SK-N-SH (cell line): ENCODE results near the gene HINT2. TPM values are rescaled to one million over a fixed set of nuclear protein-coding genes. Genes with fewer than 3 reads are reported as not detected.

Experiments used
- CTCF ChIA-PET: fragments of 300-600, 350-600 bp; formaldehyde crosslinking; extraction: SDS; loops from one replicate; lab custom pipeline; 2021; lab: Yijun Ruan, JAX
- POLR2A ChIA-PET: fragments of 350-600 bp; sonication (Branson Sonifier 250); formaldehyde crosslinking; extraction: SDS; loops from one replicate; lab custom pipeline; 2020; ENCODE audit warnings: antibody characterized with exemption, inconsistent platforms; lab: Yijun Ruan, JAX
- DNase-seq: peaks from one replicate; pipeline ENCODE4 v3.0.0; 2012
- H2AFZ ChIP-seq: fragments of 200-600 bp; sonication (generic); 2 replicates; pipeline ENCODE4 v1.8.1; 2016; ENCODE audit warnings: antibody characterized with exemption, mild to moderate bottlenecking, low read depth
- H3F3A ChIP-seq: fragments of 200-600 bp; sonication (generic); replicated peaks from 2 replicates; pipeline ENCODE3; 2016; ENCODE audit warnings: antibody characterized with exemption, mild to moderate bottlenecking; ENCODE audit not compliant: insufficient read depth
- H3K27ac ChIP-seq, 2 experiments: fragments of 200-500 bp in 1 of 2; fragments of 200-600 bp in 1 of 2; sonication (Bioruptor generic) in 1 of 2; sonication (generic), shearing (Covaris generic) in 1 of 2; 2 replicates each; pipeline versions ENCODE4 v1.5.1 to v1.6.1; 2014 to 2016; ENCODE audit warnings: low read depth in 2 of 2, inconsistent platforms in 1 of 2, low read length in 1 of 2, mild to moderate bottlenecking in 1 of 2, mixed read lengths in 1 of 2
- H3K27me3 ChIP-seq: fragments of 200-600 bp; sonication (generic), shearing (Covaris generic); 2 replicates; pipeline ENCODE4 v1.6.1; 2016; ENCODE audit warnings: mixed run types; ENCODE audit not compliant: insufficient read depth
- H3K36me3 ChIP-seq, 2 experiments: fragments of 200-500 bp in 1 of 2; fragments of 200-600 bp in 1 of 2; sonication (Bioruptor generic) in 1 of 2; sonication (generic) in 1 of 2; replicated peaks in 1 of 2; 2 replicates each; pipeline versions ENCODE3 to v1.5.1; 2014 to 2016; ENCODE audit warnings: low read length in 1 of 2, mild to moderate bottlenecking in 1 of 2; ENCODE audit not compliant: insufficient read depth in 2 of 2, control insufficient read depth in 1 of 2
- H3K4me1 ChIP-seq, 2 experiments: fragments of 200-500 bp in 1 of 2; fragments of 200-600 bp in 1 of 2; sonication (Bioruptor generic) in 1 of 2; sonication (generic), shearing (Covaris generic) in 1 of 2; 2 replicates each; pipeline versions ENCODE4 v1.5.1 to v1.6.1; 2014 to 2016; ENCODE audit warnings: low read depth in 1 of 2, low read length in 1 of 2, mixed run types in 1 of 2; ENCODE audit not compliant: insufficient read depth in 2 of 2, control insufficient read depth in 1 of 2
- H3K4me2 ChIP-seq: fragments of 200-600 bp; sonication (generic), shearing (Covaris generic); 2 replicates; pipeline ENCODE4 v1.6.1; 2017; ENCODE audit warnings: mixed run types
- H3K4me3 ChIP-seq, 2 experiments: fragments of 200-500 bp in 1 of 2; fragments of 200-600 bp in 1 of 2; sonication (Bioruptor generic) in 1 of 2; sonication (generic), shearing (Covaris generic) in 1 of 2; 2 replicates each; pipeline versions ENCODE4 v1.5.1 to v1.8.1; 2014 to 2016; ENCODE audit warnings: low read depth in 2 of 2, inconsistent platforms in 1 of 2, low read length in 1 of 2, mild to moderate bottlenecking in 1 of 2, mixed read lengths in 1 of 2, moderate library complexity in 1 of 2
- H3K79me2 ChIP-seq: fragments of 200-600 bp; sonication (generic); 2 replicates; pipeline ENCODE4 v1.8.1; 2017; ENCODE audit warnings: mild to moderate bottlenecking; ENCODE audit not compliant: insufficient read depth
- H3K9ac ChIP-seq: fragments of 200-600 bp; sonication (generic); 2 replicates; pipeline ENCODE4 v1.6.1; 2017; ENCODE audit warnings: mixed run types
- H3K9me2 ChIP-seq: fragments of 200-600 bp; sonication (generic); 2 replicates; pipeline ENCODE4 v1.6.1; 2017; ENCODE audit warnings: mixed run types
- H3K9me3 ChIP-seq: fragments of 200-600 bp; sonication (generic); 2 replicates; pipeline ENCODE4 v1.6.1; 2017; ENCODE audit warnings: mixed run types, mild to moderate bottlenecking, moderate library complexity
- H4K20me1 ChIP-seq: fragments of 200-600 bp; sonication (generic); 2 replicates; pipeline ENCODE4 v1.6.1; 2017; ENCODE audit warnings: mild to moderate bottlenecking, mixed run types; ENCODE audit not compliant: insufficient read depth
- CHD2 ChIP-seq: fragments of 150-350 bp; IDR thresholded peaks from 2 replicates; pipeline ENCODE4 v1.6.1; 2018; ENCODE audit warnings: low read length; ENCODE audit not compliant: partially characterized antibody
- FOXJ3 ChIP-seq: sonication (generic); formaldehyde crosslinking; IDR thresholded peaks from 2 replicates; pipeline ENCODE4 v1.5.1; 2020; ENCODE audit warnings: mild to moderate bottlenecking, missing genetic modification reagents
- FOXM1 ChIP-seq: IDR thresholded peaks from 2 replicates; pipeline ENCODE4 v1.4.0; 2012; ENCODE audit warnings: low read depth, mild to moderate bottlenecking
- GATA2 ChIP-seq: sonication (generic); formaldehyde crosslinking; IDR thresholded peaks from 2 replicates; pipeline ENCODE4 v1.5.0; 2020; ENCODE audit warnings: mild to moderate bottlenecking, missing genetic modification reagents
- NRF1 ChIP-seq: IDR thresholded peaks from 2 replicates; pipeline ENCODE4 v1.6.1; 2012; ENCODE audit warnings: low read depth, mild to moderate bottlenecking, low read length
- RAD21 ChIP-seq: IDR thresholded peaks from 2 replicates; pipeline ENCODE4 v1.6.1; 2012; ENCODE audit warnings: mild to moderate bottlenecking, low read length
- RCOR1 ChIP-seq: fragments of 150-350 bp; IDR thresholded peaks from 2 replicates; pipeline ENCODE4 v1.6.1; 2017; ENCODE audit warnings: antibody characterized with exemption, low read length
- RFX5 ChIP-seq: IDR thresholded peaks from 2 replicates; pipeline ENCODE4 v1.6.1; 2012; ENCODE audit warnings: mild to moderate bottlenecking, improper control_type of control experiment, low read length
- SIN3A ChIP-seq: IDR thresholded peaks from 2 replicates; pipeline ENCODE4 v1.6.1; 2012; ENCODE audit warnings: low read depth, mild to moderate bottlenecking, low read length, moderate library complexity, borderline replicate concordance
- SMC3 ChIP-seq: IDR thresholded peaks from 2 replicates; pipeline ENCODE4 v1.6.1; 2012; ENCODE audit warnings: low read depth, low read length, improper control_type of control experiment
- TEAD4 ChIP-seq: IDR thresholded peaks from 2 replicates; pipeline ENCODE4 v1.4.0; 2012; ENCODE audit warnings: mild to moderate bottlenecking, borderline replicate concordance; ENCODE audit not compliant: insufficient read depth
- USF1 ChIP-seq: IDR thresholded peaks from 2 replicates; pipeline ENCODE4 v1.4.0; 2012; ENCODE audit warnings: low read depth, borderline replicate concordance
- YY1 ChIP-seq: IDR thresholded peaks from 2 replicates; pipeline ENCODE4 v1.4.0; 2012; ENCODE audit warnings: low read depth, mild to moderate bottlenecking
- ZBTB33 ChIP-seq: IDR thresholded peaks from 2 replicates; pipeline ENCODE4 v1.4.0; 2012; ENCODE audit warnings: low read depth, borderline replicate concordance
- WGBS: methylation state at CpG from one replicate; pipeline ENCODE4 v1.1.6; 2017; ENCODE audit warnings: low lambda C conversion rate; 5-methylcytosine and 5-hydroxymethylcytosine counted together
- polyA plus RNA-seq, 3 experiments: library from polyadenylated mRNA; depleted of rRNA; stranded (reverse); fragments of >200 nt; gene quantifications; 2 replicates each; pipeline ENCODE4 v1.2.3, GENCODE V29; 2012
- TF ChIP-seq, protein P1 (sequence below): fragments of 150-350 bp; IDR thresholded peaks from 2 replicates; pipeline ENCODE4 v1.6.1; 2017; ENCODE audit warnings: antibody characterized with exemption, low read length, low read depth, borderline replicate concordance
- TF ChIP-seq, protein P2 (sequence below): IDR thresholded peaks from 2 replicates; pipeline ENCODE4 v1.4.0; 2012; ENCODE audit warnings: low read depth
- TF ChIP-seq, protein P3 (sequence below): IDR thresholded peaks from 2 replicates; pipeline ENCODE4; 2012

The HINT2 gene
- polyA plus RNA-seq, 1 of the 3 experiments (the other 2 are of a cell fraction), result 57.2 TPM

GRCh38 chr9:35845824-35846771 lies 31.3 kb upstream of the HINT2 start:
- H4K20me1 ChIP-seq, result no peaks in the 10 kb centered on the region
- no peaks in the 10 kb centered on the region for H3K9me2 ChIP-seq
- ChIA-PET POLR2A (no interaction called here), CTCF (interaction anchor here (0.8 to 1.9 kb wide), 7 partner anchors 11 to 56 kb away, joined by 3 to 8 read pairs (median 5); no protein-coding TSS in a partner anchor)
- H3F3A ChIP-seq, result peaks cover 16% of the 10 kb centered on the region
- H3K4me2 ChIP-seq, result no peak overlapping the region
- peaks cover 0 to 6% of the 10 kb centered on the region in 2 experiments for H3K36me3 ChIP-seq
- 91% methylated on average over 30 of the region's 53 CpGs for WGBS
- no peak overlapping the region for H3K9ac ChIP-seq
- TF ChIP-seq ZBTB33, result no peak
- no peak for TF ChIP-seq SIN3A
- TF ChIP-seq, protein P1, sequence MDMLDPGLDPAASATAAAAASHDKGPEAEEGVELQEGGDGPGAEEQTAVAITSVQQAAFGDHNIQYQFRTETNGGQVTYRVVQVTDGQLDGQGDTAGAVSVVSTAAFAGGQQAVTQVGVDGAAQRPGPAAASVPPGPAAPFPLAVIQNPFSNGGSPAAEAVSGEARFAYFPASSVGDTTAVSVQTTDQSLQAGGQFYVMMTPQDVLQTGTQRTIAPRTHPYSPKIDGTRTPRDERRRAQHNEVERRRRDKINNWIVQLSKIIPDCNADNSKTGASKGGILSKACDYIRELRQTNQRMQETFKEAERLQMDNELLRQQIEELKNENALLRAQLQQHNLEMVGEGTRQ, result no peak
- TF ChIP-seq RAD21, result no peak
- H3K9me3 ChIP-seq, result no peaks in the 10 kb centered on the region
- peaks cover 6 to 14% of the 10 kb centered on the region in 2 experiments for H3K4me1 ChIP-seq
- DNase-seq, result no peak
- H3K4me3 ChIP-seq, result no peak overlapping the region
- H3K79me2 ChIP-seq, result no peaks in the 10 kb centered on the region
- no peak overlapping the region for H2AFZ ChIP-seq
- H3K27ac ChIP-seq, result peak overlapping the region in 1 of 2 experiments; percentile 68; a peak in 2 of 4 replicates
- H3K27me3 ChIP-seq, result no peaks in the 10 kb centered on the region

DNA sequence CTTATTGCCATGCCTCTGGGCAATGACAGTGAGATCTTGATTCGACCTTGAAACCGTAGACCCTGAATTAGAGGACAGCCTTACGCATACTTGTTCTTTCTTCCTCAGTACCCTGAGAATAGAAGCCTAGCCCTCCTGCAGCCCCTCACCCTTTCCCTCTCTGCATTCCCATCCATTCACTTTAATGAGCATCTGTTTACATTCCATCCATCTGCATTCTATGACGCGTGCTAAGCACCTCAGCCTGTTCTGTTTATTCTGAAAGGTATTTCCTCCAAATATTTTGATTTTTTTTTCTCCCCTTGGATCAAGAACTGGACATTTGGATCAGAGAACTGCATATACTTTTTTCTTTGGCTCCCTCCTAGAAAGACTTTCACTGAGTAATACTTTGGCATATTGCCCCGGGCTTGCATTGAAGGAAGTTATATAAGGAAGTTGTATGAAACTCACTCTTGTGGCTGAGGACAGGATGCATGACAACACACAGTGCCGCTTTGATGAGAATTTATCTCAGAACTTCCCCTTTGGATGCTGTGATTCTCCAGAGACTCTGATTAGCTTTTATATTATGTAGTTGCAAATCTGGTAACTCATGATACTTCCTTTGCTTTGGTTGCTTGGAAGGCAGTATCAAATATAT lies 29.9 kb upstream of the HINT2 start:
- Histone ChIP-seq H4K20me1 (no peaks in the 10 kb centered on the region), H3K27me3 (no peaks in the 10 kb centered on the region), H3K9ac (no peak overlapping the region), H3K79me2 (no peaks in the 10 kb centered on the region), H3K9me2 (no peaks in the 10 kb centered on the region), H3F3A (peaks cover 12% of the 10 kb centered on the region), H3K36me3 (peaks cover 0 to 6% of the 10 kb centered on the region in 2 experiments), H3K4me3 (no peak overlapping the region), H3K9me3 (no peaks in the 10 kb centered on the region), H2AFZ (no peak overlapping the region), H3K4me2 (peak overlapping the region; percentile 6; the same call in 1 of the 2 replicates), H3K27ac (peak overlapping the region in 1 of 2 experiments; percentile 68; a peak in 2 of 4 replicates), H3K4me1 (peaks cover 4 to 14% of the 10 kb centered on the region in 2 experiments)
- 65% methylated on average over 7 of the region's 7 CpGs for WGBS
- ChIA-PET CTCF (interaction anchor here (0.8 to 1.9 kb wide), 3 partner anchors 15 to 58 kb away, joined by 3 to 7 read pairs (median 3); no protein-coding TSS in a partner anchor), POLR2A (no interaction called here)
- no peak for DNase-seq
- TF ChIP-seq FOXJ3 (CRISPR knock-in tag) (no peak), NRF1 (no peak), CHD2 (no peak), RFX5 (no peak), SIN3A (no peak), GATA2 (CRISPR knock-in tag) (no peak), USF1 (no peak), RCOR1 (no peak), FOXM1 (no peak), SMC3 (no peak), YY1 (no peak), RAD21 (no peak), TEAD4 (no peak)
- TF ChIP-seq, protein P2, sequence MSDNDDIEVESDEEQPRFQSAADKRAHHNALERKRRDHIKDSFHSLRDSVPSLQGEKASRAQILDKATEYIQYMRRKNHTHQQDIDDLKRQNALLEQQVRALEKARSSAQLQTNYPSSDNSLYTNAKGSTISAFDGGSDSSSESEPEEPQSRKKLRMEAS, result peak; percentile 41; the same call in 1 of the 2 replicates
- TF ChIP-seq, protein P1, result no peak
- TF ChIP-seq, protein P3, sequence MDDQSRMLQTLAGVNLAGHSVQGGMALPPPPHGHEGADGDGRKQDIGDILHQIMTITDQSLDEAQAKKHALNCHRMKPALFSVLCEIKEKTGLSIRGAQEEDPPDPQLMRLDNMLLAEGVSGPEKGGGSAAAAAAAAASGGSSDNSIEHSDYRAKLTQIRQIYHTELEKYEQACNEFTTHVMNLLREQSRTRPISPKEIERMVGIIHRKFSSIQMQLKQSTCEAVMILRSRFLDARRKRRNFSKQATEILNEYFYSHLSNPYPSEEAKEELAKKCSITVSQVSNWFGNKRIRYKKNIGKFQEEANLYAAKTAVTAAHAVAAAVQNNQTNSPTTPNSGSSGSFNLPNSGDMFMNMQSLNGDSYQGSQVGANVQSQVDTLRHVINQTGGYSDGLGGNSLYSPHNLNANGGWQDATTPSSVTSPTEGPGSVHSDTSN, result 0 out of 2 replicates have a peak, but pooled peaks have one; percentile 11
